AG08396 (cell line): Measurements from ENCODE around the gene S100A16.

Experiments
- DNase-seq: peaks from one replicate; pipeline ENCODE4 v3.0.0; 2012; ENCODE audit warnings: low spot score, mixed read lengths

The S100A16 gene

DNA sequence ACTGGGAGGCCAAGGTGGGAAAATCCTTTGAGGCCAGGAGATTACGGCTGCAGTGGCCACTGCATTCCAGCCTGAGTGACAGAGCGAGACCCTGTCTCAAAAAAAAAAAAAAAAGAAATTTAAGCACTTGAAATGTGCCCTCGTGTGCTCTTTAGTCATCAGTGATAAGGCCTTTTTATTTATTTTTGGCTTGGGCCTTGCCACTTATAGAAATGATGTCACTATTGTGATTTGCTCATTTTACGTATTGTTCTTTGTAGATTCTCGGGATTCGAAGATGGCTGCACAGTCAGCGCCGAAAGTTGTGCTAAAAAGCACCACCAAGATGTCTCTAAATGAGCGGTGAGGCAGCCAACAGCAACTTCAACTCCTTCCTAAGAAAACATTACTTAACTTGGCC, 23.4 kb upstream of the S100A16 start:
- DNase-seq, result no peak

DNA sequence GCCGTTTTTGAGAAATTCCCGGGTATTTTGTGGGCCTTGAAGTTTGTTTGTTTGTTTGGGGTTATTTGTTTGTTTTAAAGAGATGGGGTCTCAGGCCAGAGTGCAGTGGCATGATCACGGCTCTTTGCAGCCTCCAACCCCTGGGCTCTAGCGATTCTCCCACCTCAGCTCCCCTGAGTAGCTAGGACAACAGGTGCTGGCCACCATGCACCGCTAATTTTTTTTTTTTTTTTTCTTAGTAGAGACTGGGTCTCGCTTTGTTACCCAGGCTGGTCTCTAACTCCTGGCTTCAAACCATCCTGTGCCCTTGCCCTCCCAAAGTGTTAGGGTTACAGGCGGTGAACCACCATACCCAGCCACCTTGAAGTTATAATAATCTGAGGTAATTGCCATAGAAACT, 22.9 kb upstream of the S100A16 start:
- no peak for DNase-seq

DNA sequence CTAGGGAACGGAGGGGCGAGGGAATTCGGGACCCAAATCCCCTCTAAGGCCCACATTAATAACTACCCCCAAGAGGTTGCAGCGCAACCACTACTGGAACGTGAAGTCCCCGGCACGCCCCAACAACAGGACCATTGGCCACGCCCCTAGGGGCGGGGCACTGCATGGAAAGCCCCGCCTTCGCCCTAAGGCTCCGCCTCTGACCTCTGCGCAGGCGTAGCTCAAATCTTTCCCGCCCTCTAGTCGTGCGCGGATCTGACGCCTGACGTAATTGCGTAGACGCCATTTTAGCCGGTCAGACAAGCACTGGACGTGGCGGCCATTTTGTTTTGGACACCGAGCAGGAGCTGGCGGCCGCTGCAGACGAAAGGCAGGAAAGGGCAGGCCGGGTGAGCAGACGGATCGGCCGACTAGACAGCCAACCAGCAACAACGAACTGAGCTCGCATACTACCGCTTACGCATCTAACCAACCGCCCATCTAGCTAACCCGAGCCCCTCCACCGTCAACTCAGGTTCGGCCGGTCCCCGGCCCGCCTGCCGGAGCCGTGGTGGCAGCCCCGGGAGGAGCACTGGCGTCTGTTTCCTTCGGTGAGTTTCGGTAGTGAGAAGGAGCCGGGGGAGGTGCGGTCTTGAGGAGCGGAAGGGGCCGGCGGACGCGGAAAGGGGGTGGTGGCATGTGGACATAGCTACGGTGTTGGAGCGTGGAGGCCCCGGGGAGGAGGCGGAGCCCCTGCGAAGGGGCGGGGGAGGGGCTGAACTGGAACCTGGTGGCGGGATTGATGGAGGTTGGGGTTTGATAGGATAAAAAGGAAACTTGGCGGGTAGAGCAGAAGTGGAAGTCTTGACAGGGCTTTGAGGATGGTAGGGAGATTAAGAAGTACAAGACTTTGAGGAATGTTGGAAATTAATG, 21.1 kb upstream of the S100A16 start, which contains the start of gene CHTOP:
Gene CHTOP, plus strand, starts transcription at position 313 of the 912 bp plus-strand sequence. CDS start 2,523 bp downstream, outside the sequence.
- DNase-seq, result peak; percentile 95

DNA sequence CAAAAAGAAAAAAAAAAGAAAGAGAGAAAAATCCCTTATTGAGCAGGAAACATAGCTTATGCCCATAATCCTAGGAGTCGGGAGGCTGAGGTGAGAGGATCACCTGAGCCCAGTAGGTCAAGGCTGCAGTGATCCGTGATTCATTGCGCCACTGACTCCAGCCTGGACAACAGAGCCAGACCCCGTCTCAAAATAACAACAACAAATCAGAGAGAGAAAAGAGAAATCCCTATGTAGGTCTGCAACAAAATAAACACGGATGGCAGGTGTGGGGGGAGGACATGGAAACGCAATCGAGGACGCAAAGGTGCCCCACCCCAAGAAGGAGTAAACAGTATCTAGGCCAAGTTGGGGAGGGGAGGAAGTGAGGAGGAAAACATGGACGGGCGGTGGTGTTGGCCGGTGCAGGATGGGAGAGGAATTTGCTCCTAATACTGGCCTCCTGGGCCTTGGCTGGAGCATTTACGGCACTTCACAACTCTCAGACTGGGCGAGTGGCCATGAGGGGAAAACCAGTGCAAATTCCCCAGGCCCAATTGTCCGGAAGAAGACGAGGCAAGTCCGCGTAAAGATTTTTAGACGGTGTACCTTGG, 20.3 kb upstream of the S100A16 start:
- no peak for DNase-seq

DNA sequence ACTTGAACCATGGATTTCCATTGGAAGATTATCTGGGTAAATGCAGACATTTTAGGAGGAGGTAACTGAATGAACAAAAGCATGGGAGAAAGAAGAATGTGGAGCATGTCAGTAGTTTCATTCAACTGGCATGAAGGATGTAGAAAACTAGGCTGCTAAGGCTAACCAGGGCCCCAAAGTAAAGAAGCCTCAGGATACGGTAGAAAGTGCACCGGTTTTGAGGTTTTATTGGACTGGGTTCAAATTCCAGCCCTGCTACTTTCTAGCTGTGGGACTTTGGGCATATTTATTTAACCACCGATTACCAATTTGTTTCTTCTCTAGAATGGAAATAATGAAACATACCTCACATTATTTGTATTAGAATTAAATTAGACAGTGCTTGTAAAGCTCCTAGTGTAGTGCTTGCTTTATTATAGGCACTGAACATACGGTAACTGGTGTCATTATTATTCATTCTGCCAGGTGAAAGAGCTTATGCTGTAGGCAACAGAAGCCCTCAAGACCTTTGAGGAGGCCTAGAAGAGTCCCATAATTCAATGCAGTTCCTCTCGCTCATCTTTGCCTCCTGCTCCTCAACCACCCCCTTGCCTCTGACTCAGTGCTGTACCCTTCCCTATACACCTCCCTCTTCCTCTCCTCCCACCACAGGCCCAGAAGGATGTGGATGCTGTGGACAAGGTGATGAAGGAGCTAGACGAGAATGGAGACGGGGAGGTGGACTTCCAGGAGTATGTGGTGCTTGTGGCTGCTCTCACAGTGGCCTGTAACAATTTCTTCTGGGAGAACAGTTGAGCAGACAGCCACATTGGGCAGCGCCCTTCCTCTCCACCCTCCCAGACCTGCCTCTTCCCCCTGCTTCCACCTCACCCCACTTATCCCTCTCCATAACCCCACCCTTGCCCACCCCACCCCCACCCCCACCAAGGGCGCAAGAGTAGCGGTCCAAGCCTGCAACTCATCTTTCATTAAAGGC, 18.4 kb upstream of the S100A16 start:
- DNase-seq, result no peak

DNA sequence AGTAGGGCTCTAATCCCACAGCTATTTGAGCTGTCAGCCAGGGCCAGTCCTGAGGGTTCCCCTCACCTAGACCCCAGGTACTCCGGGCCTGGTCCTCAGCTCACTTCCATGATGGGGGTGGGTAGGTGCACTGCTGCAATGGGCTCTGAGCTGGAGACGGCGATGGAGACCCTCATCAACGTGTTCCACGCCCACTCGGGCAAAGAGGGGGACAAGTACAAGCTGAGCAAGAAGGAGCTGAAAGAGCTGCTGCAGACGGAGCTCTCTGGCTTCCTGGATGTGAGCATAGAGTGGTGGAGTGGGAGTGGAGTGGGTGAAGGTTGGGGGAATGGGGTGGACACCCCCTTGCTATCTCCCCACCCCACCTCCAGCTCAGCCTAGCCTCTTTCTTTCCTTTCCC, 17.4 kb upstream of the S100A16 start:
- no peak for DNase-seq

DNA sequence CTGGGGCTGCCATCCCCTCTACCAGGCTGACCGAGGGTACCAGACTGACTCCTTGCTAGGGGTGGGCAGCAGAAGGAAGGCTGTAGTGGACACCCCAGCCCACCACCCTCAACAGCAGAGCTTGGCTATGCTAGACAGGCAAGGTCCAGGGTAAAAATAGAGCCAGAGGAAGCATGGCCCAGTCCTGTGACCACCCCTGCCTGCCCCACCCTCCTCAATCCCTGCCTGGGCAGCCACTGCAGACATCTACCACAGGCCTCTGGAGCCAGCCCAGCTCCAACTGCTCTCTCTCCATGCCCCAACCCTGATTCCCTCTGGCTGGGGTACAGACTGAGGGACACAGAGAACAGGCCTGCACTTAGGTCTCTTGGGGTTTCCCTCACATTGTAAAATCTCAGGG, 17.0 kb upstream of the S100A16 start:
- no peak for DNase-seq

DNA sequence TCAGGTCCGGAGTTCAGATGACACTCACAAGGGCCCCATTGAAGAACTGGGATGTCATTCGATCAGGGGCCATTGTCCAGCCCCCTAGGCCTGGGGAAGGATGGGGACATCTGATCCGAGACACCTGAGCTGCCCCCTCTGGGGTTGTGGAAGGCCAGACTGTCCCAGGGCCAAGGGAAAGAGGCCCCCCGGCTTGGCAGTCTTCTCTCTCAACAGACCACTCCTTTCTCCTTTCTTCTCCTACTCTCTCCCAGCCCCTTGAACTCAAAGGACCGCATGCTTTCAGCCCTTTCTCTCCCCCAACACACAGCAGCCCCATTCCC, 16.4 kb upstream of the S100A16 start:
- no peak for DNase-seq

DNA sequence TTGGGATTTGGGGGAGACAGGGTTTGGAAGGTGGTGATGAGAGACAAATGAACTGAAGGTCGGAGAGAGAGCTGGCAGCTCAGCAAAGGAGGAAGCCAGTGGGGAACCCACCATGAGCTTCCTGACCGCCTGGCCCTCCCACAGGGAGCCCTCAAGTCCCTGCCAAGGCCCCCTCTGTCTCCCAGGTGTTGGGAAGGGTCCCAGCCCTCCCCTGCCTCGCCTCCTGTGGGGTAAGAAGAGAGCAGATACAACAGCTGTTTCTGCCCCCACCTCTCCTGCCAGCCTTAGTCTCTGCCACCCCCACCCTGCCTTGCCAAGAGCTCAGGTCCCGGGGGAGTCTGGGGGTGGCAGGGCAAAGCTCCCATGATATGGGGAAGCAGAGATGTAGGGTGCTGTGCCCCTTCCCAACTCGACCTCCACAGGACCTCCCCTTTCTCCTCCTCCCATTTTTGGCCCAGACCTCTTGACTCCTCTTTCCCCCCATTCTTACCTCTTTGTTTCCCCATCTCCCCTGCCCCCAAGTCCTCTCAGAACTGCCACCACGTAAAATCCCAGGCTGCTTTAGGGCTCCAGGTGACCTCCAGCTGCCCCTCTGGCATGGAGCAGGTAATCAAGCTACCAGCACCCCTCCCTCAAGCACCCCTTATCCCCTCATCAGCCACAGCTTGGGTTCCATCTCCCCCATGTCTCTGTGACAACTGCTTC, 15.9 kb upstream of the S100A16 start:
- no peak for DNase-seq

DNA sequence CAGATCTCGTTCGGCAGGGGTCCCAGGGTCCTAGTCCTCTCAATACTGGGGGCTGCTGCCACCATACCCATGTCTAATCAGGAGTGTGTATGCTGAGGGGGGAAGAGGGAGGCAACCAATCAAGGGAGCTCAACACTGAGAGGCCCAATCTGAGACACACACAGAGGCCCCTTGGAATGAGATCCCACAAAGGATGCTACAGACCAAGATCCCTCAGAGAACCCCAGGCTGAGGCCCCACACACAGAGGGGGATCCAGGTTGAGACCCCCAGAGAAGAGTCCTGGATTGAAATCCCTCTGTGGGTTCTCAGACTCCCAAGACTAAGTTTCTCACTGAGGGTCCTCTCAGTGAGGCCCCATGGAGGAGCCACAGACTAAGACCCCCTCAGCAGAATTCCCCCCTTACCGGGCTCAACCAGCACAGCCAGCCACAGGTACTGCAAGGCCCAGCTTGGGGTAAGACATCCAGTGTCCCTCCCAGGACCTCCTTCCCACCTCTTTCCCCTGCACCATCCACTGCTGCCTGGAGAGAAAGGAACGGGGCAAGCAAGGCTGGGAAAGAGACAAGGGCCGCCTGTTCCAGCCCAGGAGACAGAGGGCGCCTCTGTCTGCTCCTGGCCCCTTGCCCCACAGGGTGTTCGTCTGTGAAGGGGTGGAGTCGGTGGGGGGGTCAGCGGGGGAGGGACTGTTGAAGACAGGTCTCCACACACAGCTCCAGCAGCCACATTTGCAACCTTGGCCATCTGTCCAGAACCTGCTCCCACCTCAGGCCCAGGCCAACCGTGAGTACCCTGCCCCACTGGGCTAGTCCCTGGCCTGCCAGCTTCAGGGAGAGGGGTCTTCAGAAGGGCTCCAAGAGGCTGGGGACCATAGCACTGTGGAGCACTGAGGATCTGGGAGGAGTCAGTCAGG, 15.0 kb upstream of the S100A16 start, which contains the start of gene S100A1:
Gene S100A1, plus strand, starts transcription at position 720 of the 912 bp plus-strand sequence. CDS start 2,088 bp downstream, outside the sequence.
- no peak for DNase-seq

DNA sequence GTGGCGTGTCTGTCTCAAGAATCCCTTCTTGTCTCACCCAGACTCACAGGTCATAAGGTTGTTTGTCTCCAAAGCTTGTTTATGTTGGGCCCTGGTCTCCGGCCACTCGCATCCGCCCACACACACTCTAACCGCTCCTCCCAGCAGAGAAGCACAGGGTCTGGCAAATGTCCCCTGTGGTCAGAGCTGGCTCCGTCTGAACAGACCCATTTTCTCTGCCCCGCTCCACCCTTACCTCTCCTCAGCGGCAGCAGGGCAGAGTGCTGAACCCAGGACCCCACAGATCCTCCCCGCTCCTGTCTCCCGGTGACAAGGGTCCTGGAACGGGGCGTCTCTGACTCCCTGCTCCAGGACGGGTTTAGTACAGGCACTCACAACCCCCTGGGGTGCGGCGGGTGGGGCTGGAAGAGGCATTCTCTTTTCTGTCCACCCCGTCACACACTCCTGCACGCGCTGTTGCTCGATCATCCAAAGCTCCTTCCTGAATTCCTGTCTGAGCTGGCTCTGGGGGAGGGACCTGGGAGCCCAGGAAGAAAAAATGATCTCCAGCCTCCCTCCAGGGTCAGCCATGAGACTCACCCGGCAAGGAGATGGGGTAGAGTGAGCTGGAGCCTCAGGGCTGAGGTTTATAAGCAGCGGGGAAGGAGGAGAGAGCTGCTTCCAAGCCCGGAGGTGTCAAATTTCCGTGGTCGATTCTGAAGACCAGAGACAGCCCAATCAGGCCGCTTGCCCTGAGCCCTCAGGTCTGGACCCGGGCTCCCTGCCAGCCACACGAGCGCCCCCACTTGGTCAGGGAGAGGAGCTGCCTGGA, 14.2 kb upstream of the S100A16 start, which contains the start of gene S100A13:
Gene S100A13, minus strand, starts transcription at position 602 of the 811 bp plus-strand sequence. CDS start 1,033 bp downstream, outside the sequence.
- peak; percentile 90 for DNase-seq

DNA sequence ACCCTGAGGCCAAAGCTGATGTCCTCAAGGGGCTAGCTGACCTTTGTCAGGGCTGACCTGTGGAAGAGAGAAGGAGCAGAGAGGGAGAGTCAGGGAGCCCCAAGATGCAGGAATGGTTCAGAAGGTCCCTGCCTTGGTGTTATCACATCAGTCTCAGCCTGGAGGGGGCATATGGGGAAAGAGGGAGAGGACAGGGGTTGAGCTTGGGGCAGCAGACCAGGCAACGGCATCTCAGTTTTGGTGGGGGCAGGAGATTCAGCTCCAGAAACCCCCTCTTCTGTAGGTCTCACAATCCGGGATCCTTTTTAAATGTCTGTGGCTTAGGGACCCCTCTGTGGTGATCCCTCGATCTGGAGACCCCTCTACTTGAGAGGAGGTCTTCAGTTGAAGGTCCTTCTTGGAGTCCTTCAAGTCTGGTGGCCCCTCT, 13.6 kb upstream of the S100A16 start:
- no peak for DNase-seq

DNA sequence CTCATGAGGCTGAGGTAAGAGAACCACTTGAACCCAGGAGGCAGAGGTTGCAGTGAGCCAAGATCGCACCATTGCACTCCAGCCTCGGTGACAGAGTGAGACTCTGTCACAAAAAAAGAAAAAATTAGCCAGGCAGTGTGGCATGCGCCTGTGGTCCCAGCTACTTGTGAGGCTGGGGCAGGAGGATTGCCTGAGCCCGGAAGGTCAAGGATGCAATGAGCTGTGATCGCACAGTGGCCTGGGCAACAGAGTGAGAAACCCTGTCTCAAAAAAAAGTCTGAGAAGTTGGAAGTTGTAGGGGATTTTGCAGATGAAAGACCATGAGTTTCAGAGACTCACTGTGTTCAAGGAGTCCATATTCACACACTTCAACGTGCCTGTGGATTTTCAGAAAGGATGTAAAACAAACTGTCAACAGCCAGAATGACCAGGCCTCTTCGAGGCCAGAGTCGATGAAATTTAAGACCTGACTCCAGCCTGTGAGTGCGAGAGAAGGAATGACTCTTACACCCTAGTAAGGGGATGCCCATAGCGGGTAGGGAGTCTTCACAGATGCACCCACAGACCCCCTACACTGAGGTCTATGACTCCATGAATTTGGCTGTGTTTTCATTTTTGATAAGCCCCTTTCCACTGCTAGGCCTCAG, 12.2 kb upstream of the S100A16 start:
- DNase-seq, result no peak

DNA sequence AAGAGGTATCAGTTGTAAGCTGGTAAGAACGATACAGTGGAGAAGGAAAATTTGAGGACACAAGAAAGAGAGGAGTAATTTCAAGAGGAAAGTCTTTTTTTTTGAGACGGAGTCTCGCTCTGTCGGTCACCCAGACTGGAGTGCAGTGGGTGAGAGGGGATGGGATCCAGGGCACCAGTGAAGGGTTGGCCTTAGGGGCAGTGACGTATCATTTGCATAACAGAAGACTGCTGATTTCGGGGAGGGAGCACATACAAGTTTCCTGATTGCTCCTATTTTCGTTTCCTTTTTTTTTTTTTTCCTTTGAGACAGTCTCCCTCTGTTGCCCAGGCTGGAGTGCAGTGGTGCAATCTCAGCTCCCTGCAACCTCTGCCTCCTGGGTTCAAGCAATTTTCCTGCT, 10.2 kb upstream of the S100A16 start:
- DNase-seq, result no peak

DNA sequence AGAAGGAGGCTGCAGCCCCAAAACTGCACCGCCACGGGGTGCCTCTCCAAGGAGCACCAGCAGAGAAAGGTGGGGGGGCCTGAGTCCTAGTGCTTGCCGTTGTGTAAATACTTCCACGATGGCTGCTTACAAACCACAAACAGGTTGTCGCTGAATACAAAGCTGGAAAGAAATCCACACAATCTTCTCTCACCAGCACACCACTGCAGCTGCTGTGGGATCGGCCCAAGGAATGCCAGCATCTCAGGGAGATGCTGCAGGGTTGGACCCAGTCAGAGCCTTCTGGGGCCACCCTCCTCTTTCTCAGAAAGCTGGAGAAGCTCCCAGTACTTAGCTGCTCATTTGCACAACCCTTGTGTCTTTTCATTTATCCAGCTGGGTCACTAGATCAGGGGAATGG, 6.2 kb upstream of the S100A16 start:
- DNase-seq, result no peak

DNA sequence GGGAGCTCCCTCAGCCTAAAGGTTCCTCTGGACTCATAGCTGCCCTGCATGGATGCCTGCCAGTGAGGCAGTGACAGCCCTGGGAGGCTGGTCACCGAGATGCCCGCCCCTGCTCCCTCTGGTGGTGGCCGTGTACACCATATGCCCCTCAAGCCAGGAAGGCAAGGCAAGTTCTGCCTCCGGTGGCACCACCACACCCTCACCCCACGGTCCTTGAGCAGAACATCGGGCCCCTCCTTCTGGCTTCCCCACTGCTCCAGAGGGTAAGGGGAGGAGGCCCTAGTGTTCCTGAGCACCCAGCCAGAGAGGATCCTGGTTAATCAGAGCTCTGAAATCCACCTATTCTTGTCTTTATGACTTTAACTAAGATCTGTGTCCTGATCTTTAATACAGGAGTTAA, 4.7 kb upstream of the S100A16 start:
- DNase-seq, result peak; percentile 65

DNA sequence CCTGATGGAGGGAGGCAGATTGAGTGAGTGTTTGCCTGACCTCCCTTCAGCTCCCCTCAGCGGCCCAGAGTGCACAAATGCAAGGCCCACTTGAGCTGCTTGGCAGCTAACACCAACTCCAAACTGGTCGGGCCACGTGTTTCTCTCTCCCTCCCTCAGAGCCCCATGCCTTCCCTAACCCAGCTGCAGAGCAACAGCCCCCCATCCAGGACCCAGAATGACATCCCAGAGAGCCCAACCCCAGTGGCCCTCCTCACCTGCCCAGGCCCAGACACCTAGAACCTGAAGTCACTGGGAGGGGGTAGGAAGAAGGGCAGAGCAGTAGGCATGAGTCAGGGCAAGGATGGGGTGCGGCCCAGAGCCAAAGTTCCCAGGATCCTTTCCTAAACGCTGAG, 4.0 kb upstream of the S100A16 start:
- no peak for DNase-seq

DNA sequence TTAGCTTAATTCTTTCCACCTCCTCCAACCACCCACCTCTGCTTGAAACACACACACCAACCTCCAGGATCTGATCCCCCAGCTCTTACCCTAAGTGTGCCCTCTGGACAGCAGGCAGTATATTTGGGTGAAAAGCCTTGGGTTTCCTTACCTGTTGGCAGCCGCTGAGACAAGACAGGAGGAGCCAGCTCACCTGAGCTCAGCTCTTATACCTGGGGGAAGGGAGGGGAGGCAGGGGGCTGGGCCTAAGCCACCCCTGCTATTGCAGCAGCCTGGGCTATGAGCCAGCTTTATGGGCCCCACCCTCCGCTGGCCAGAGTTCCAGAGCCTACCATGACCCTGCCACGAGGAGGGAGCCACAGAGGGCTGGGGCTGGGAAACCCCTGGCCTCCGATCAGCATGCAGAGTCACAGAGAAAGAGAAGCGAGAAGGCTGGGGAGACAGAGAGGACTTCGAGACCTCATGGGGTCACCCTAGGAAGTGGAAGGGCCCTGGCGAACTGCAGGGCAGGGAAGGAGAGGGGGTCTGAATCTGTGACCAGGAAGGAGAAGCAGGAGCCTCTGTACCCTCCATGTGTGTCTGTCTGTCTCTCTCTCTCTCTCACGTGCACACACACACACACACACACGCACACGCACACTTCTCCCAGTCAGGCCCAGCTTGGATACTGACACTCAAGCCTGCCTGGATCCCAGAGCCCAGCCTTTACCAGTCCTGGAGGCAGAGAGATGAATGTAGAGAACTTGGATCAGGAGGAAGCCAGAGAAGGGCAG, 3.4 kb upstream of the S100A16 start, which contains the start of gene S100A14:
Gene S100A14, minus strand, starts transcription at position 182 of the 773 bp plus-strand sequence. CDS start 467 bp downstream, outside the sequence.
- no peak for DNase-seq
